Subcutaneous adipose tissue (tissue), 4 donors: Measurements from ENCODE around the gene BCL6. TPM values are rescaled to one million over a fixed set of nuclear protein-coding genes. Genes with fewer than 3 reads are reported as not detected.

Experiments
- total RNA-seq, 4 donors: library from RNA; depleted of rRNA; stranded (reverse); fragments of >200 nt; gene quantifications; one replicate each; pipeline ENCODE4 v1.1.0, GENCODE V29; 2016
- TF ChIP-seq, protein P1 (sequence below): fragments of 450-650 bp; IDR thresholded peaks from one replicate; pipeline ENCODE4 v1.5.1; 2016; ENCODE audit warnings: low read depth, mild to moderate bottlenecking, control low read depth, antibody characterized with exemption, moderate library complexity

Gene BCL6
- total RNA-seq, 4 donors from 2014 or later, result 140 to 426 (median 298) TPM

DNA sequence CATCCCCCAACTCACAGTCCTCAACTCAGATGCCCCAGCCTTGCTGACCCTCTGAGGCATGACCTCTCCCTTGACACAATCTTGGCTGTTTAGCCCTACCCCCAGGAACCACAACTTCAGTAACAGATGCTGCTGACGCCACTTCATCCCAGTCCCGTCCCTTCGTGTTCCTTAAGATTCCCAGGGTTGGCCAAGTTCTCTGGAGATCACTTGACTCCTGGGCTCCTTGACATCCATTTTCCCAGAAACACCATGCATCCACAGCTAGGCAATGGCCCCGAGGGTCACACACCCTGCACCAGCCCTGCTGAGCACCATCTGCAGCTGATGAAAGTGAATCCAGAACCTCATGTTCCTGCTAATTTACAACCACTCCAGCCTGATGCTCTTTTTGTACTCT is 49.8 kb downstream of the BCL6 start:
- TF ChIP-seq, protein P1, sequence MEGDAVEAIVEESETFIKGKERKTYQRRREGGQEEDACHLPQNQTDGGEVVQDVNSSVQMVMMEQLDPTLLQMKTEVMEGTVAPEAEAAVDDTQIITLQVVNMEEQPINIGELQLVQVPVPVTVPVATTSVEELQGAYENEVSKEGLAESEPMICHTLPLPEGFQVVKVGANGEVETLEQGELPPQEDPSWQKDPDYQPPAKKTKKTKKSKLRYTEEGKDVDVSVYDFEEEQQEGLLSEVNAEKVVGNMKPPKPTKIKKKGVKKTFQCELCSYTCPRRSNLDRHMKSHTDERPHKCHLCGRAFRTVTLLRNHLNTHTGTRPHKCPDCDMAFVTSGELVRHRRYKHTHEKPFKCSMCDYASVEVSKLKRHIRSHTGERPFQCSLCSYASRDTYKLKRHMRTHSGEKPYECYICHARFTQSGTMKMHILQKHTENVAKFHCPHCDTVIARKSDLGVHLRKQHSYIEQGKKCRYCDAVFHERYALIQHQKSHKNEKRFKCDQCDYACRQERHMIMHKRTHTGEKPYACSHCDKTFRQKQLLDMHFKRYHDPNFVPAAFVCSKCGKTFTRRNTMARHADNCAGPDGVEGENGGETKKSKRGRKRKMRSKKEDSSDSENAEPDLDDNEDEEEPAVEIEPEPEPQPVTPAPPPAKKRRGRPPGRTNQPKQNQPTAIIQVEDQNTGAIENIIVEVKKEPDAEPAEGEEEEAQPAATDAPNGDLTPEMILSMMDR, result no peak

DNA sequence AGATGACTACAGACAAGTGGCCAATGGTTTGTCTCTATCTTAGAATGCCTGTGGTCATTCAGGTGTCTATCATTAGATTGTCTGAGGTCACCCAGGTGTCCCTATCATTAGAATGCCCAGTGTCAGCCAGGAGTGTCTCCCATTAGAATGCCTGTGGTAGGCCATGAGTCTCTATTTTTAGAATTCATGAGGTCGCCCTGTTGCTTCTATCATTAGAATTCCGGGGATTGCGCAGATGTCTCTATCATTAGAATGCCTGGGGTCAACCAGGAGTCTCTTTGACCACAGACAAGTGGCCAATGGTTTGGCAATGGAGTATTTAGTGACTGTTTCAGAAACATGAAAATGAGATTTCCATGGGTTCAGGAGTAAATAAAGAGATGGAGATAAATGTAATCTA is 50.5 kb downstream of the BCL6 start:
- TF ChIP-seq, protein P1, result no peak

DNA sequence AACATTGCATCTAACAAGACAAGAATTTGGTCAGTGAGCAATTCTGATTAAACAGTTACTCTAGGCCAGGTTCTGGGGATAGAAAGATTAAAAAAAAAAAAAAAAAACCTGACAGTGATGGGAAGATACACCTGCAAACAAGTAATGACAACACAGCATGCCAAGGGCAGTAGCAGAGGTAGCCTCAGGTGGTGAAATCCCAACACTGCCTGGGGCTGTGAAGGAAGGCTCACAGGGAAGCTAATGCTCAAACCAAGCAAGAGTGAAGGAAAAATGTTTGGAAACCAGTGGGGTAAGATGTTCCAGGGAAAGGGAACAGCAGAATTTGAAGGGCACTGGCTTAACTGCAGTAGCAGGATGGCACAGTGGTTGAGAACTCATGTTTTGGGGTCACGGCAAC is 51.8 kb downstream of the BCL6 start:
- TF ChIP-seq, protein P1, result no peak

DNA sequence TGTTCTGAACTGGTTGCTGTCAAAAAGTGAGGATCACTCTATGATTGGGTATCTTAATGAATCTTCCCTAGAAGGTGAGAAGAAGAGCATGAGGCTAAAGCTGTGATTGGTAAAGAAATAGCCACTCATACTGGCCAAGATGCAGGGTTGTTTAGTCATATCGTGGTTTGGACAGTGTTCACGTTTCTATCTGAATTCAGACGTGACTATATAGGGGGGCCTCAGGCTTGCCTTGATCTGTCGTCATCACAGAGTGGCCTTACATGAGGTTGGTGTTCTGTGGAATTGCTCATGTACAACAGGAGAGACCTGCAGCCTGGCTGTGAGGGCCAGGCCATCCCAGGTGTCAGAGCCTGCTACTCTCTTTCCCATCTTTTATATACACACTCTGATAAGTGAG is 55.3 kb downstream of the BCL6 start:
- TF ChIP-seq, protein P1, result no peak

DNA sequence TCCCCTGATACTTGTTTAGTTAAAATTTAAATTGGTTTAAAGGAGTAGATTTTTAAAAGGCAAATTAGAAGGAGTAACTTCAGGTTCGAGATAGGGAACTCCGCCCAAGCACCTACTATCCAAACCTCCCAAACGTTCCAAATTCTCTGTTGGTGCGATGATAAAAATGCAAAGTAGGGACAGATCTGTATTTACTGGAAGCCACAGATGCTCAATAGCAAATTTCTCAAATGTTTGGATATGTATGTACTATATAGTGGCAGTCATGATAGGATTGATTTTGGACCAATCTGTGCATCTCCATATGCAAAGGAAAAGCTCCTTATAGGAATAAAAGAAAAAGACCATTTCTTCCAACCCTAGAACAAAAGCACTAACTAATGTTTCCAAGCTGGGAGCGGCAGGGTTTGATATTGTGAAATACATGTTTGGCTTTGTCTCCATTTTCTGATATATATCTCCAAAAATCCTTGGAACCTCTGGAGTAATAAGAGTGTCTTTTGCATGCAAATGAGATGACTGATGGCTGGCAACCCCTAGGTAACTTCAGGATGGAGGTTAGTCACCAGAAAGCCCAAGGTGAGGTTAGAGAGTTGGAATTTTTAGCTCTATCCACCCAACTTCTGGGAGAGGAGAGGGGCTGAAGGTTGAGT is 58.5 kb downstream of the BCL6 start:
- TF ChIP-seq, protein P1, result no peak

DNA sequence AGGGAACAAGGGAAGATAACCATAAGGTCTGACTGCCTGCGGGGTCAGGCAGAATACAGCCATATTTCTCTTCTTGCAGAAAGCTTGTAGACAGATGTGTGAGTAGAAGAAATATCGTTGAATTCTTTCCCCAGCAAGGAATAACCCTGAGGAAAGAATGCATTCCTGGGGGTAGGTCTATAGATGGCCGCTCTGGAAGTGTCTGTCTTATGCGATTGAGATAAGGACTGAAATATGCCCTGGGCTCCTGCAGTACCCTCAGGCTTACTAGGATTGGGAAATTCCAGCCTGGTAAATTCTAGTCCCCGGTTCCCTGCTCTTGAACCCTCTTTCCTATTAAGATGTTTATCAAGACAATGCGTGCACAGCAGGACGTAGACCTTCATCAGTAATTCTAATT is 59.3 kb downstream of the BCL6 start:
- TF ChIP-seq, protein P1, result no peak

DNA sequence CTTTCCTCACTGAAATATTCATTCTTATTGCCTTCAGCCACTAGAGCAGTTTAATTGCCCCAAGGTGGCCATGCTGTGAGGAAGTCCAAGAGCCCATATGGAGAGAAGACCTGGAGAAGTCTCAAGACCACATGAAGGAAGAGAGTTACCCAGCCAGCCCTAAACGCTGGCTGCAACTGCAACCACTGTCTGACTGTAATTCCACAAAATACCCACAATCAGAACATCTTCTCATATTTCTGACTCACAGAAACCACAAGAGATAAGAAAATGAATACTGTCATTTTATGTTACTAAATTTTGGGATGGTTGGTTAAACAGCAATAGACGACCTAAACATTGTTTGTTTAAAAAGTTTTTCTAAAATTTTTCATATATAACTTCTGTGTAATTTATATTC is 60.4 kb downstream of the BCL6 start:
- TF ChIP-seq, protein P1, result no peak
